ENCODE data around the gene KDM8. TPM values are rescaled to one million over a fixed set of nuclear protein-coding genes. Genes with fewer than 3 reads are reported as not detected.

Gene KDM8
- total RNA-seq, 1 experiment from 2014 or later, result 10.9 TPM

- Mint-ChIP-seq H3K4me1 (peaks cover 20% of the 10 kb centered on the region), H3K9me3 (no peaks in the 10 kb centered on the region), H3K27me3 (ENCODE audit: low read depth) (no peaks in the 10 kb centered on the region), H3K27ac (no peak overlapping the region), H3K36me3 (no peaks in the 10 kb centered on the region), H3K4me3 (no peak overlapping the region)
- no peak for TF ChIP-seq JAZF1 (CRISPR knock-in tag; IDR thresholded peaks at IDR 0.05)
- no peak for TF ChIP-seq ZNF396 (CRISPR knock-in tag; IDR thresholded peaks at IDR 0.05; ENCODE audit: borderline replicate concordance)
- no peak for TF ChIP-seq FOXK1 (CRISPR knock-in tag; IDR thresholded peaks at IDR 0.05)
- no peak for TF ChIP-seq FOXJ3 (CRISPR knock-in tag; IDR thresholded peaks at IDR 0.05; ENCODE audit: borderline replicate concordance)
- no peak for TF ChIP-seq SP1 (CRISPR knock-in tag; conservative IDR thresholded peaks at IDR 0.05)
- TF ChIP-seq ZMAT4 (CRISPR knock-in tag; IDR thresholded peaks at IDR 0.05), result no peak
- no peak for TF ChIP-seq MYBL2 (CRISPR knock-in tag; IDR thresholded peaks at IDR 0.05)
- TF ChIP-seq TCF7 (CRISPR knock-in tag; IDR thresholded peaks at IDR 0.05; ENCODE audit: low read depth), result no peak
- TF ChIP-seq ERG (CRISPR knock-in tag; IDR thresholded peaks at IDR 0.05), result no peak
- TF ChIP-seq GABPB1 (CRISPR knock-in tag; IDR thresholded peaks at IDR 0.05), result no peak
- TF ChIP-seq TP53 (CRISPR knock-in tag; IDR thresholded peaks at IDR 0.05), result no peak
- no peak for TF ChIP-seq ZNF532 (CRISPR knock-in tag; IDR thresholded peaks at IDR 0.05; ENCODE audit: borderline replicate concordance)
- TF ChIP-seq MLX (CRISPR knock-in tag; IDR thresholded peaks at IDR 0.05), result no peak
- TF ChIP-seq ZNF263 (CRISPR knock-in tag; IDR thresholded peaks at IDR 0.05; ENCODE audit: low read depth), result no peak
- TF ChIP-seq ZNF423 (CRISPR knock-in tag; IDR thresholded peaks at IDR 0.05), result no peak
- no peak for TF ChIP-seq ELF4 (CRISPR knock-in tag; IDR thresholded peaks at IDR 0.05; ENCODE audit: low read depth)
- no peak for TF ChIP-seq MAX (CRISPR knock-in tag; IDR thresholded peaks at IDR 0.05)
- TF ChIP-seq CDX4 (CRISPR knock-in tag; IDR thresholded peaks at IDR 0.05; ENCODE audit: borderline replicate concordance), result no peak
- no peak for TF ChIP-seq USF2 (CRISPR knock-in tag; IDR thresholded peaks at IDR 0.05)
- no peak for TF ChIP-seq CBFB (CRISPR knock-in tag; IDR thresholded peaks at IDR 0.05; ENCODE audit: low read depth)
- ChIA-PET CTCF (interaction anchor here (1.3 to 3.1 kb wide), 2 partner anchors 11 to 110 kb away, joined by 6 to 19 read pairs; no protein-coding TSS in a partner anchor), POLR2A (no interaction called here)
- no peak for DNase-seq (ENCODE audit: low spot score)
- no peak for ATAC-seq
These were observed 42.2 kb downstream of the KDM8 start for GRCh38 chr16:27245276-27246172.
